Measurements from ENCODE around the gene HHIPL2.

The HHIPL2 gene

GRCh38 chr1:222547944-222548671 is at the start of gene HHIPL2:
Gene HHIPL2 (minus strand): TSS chr1:222548104. CDS start chr1:222548044, 60 bp downstream.
- no peak for DNase-seq (ENCODE audit: low read depth in 2 of 2)

GRCh38 chr1:222596696-222597095 is 48.8 kb upstream of the HHIPL2 start:
- no peak for DNase-seq (ENCODE audit: low read depth in 2 of 2)

- DNase-seq (ENCODE audit: low read depth in 2 of 2): no peak
These were observed 46.9 kb upstream of the HHIPL2 start for GRCh38 chr1:222594789-222595188.

GRCh38 chr1:222592171-222592570 is 44.3 kb upstream of the HHIPL2 start:
- no peak for DNase-seq (ENCODE audit: low read depth in 2 of 2)

- peak; percentile 62 to 80 for DNase-seq (ENCODE audit: low read depth in 2 of 2)
These were observed 41.8 kb upstream of the HHIPL2 start, which contains the start of gene TAF1A for GRCh38 chr1:222589462-222590302. Gene TAF1A (minus strand): TSS chr1:222589933.

GRCh38 chr1:222588135-222588534 is 40.2 kb upstream of the HHIPL2 start:
- DNase-seq (ENCODE audit: low read depth in 2 of 2): no peak

GRCh38 chr1:222586842-222587241 is 38.9 kb upstream of the HHIPL2 start:
- no peak for DNase-seq (ENCODE audit: low read depth in 2 of 2)

GRCh38 chr1:222583079-222583478 is 35.2 kb upstream of the HHIPL2 start:
- DNase-seq (ENCODE audit: low read depth in 2 of 2): no peak

- no peak for DNase-seq (ENCODE audit: low read depth in 2 of 2)
These were observed 34.3 kb upstream of the HHIPL2 start for GRCh38 chr1:222582099-222582774.

- DNase-seq (ENCODE audit: low read depth in 2 of 2): no peak
These were observed 31.4 kb upstream of the HHIPL2 start for GRCh38 chr1:222579316-222579715.

GRCh38 chr1:222570837-222571236 is 22.9 kb upstream of the HHIPL2 start:
- DNase-seq (ENCODE audit: low read depth in 2 of 2): no peak

GRCh38 chr1:222561656-222562055 is 13.8 kb upstream of the HHIPL2 start:
- no peak for DNase-seq (ENCODE audit: low read depth in 2 of 2)

GRCh38 chr1:222557574-222557973 is 9.7 kb upstream of the HHIPL2 start:
- no peak for DNase-seq (ENCODE audit: low read depth in 2 of 2)

GRCh38 chr1:222557148-222557547 is 9.2 kb upstream of the HHIPL2 start:
- DNase-seq (ENCODE audit: low read depth in 2 of 2): no peak

GRCh38 chr1:222555992-222556615 is 8.2 kb upstream of the HHIPL2 start:
- DNase-seq (ENCODE audit: low read depth in 2 of 2): no peak

GRCh38 chr1:222554177-222554576 is 6.3 kb upstream of the HHIPL2 start:
- DNase-seq (ENCODE audit: low read depth in 2 of 2): no peak

- DNase-seq (ENCODE audit: low read depth in 2 of 2): no peak
These were observed 5.0 kb upstream of the HHIPL2 start for GRCh38 chr1:222552882-222553281.

GRCh38 chr1:222547260-222547614 is 667 bp downstream of the HHIPL2 start:
- DNase-seq (ENCODE audit: low read depth in 2 of 2): no peak

- DNase-seq (ENCODE audit: low read depth in 2 of 2): no peak
These were observed 1.2 kb downstream of the HHIPL2 start for GRCh38 chr1:222546548-222547259.

- no peak for DNase-seq (ENCODE audit: low read depth in 2 of 2)
These were observed 1.8 kb downstream of the HHIPL2 start for GRCh38 chr1:222546091-222546490.

GRCh38 chr1:222543817-222544216 is 4.1 kb downstream of the HHIPL2 start:
- no peak for DNase-seq (ENCODE audit: low read depth in 2 of 2)
